GM19324 (cell line): ENCODE results near the gene DEPDC7.
"Not testable (repeated sequence)": the region's sequence is repeated elsewhere in the genome, so short reads cannot be mapped to it uniquely, and the experiment has no call there.

Experiments
- ATAC-seq: cut with Tn5 transposase; IDR thresholded peaks from one replicate; pipeline ENCODE4 v1.9.1; 2021; ENCODE audit warnings: mild to moderate bottlenecking, moderate library complexity; ENCODE audit not compliant: unreplicated experiment, low FRiP score

DEPDC7 gene

GRCh38 chr11:33021937-33022336, 6.3 kb downstream of the DEPDC7 start:
- no peak for ATAC-seq

- no peak for ATAC-seq
Measured at GRCh38 chr11:33025339-33025722, 9.7 kb downstream of the DEPDC7 start.

- ATAC-seq: no peak
Measured at GRCh38 chr11:33027233-33027632, 11.6 kb downstream of the DEPDC7 start.

- ATAC-seq: no peak
Measured at GRCh38 chr11:33027846-33028536, 12.3 kb downstream of the DEPDC7 start.

- ATAC-seq: no peak
Measured at GRCh38 chr11:33028537-33028914, 12.8 kb downstream of the DEPDC7 start.

GRCh38 chr11:33029218-33029617, 13.5 kb downstream of the DEPDC7 start:
- ATAC-seq: not testable (repeated sequence)

- ATAC-seq: no peak
Measured at GRCh38 chr11:33033493-33033892, 17.8 kb downstream of the DEPDC7 start.

- ATAC-seq: no peak
Measured at GRCh38 chr11:33035011-33035410, 19.3 kb downstream of the DEPDC7 start.

- ATAC-seq: peak; percentile 79
Measured at GRCh38 chr11:33039274-33040032, 23.8 kb downstream of the DEPDC7 start, which contains the start of gene TCP11L1. TCP11L1 (plus strand) TSS chr11:33039572; CDS start chr11:33043774, 4,202 bp downstream.

- no peak for ATAC-seq
Measured at GRCh38 chr11:33040033-33040861, 24.6 kb downstream of the DEPDC7 start.

GRCh38 chr11:33040862-33041453, 25.3 kb downstream of the DEPDC7 start:
- ATAC-seq: no peak

GRCh38 chr11:33043221-33043830, 27.6 kb downstream of the DEPDC7 start:
- no peak for ATAC-seq

GRCh38 chr11:33044285-33044756, 28.6 kb downstream of the DEPDC7 start:
- ATAC-seq: no peak

- no peak for ATAC-seq
Measured at GRCh38 chr11:33045551-33046255, 30.0 kb downstream of the DEPDC7 start.

GRCh38 chr11:33048701-33049100, 33.0 kb downstream of the DEPDC7 start:
- ATAC-seq: not testable (repeated sequence)

GRCh38 chr11:33049565-33050408, 34.1 kb downstream of the DEPDC7 start:
- ATAC-seq: not testable (repeated sequence)

GRCh38 chr11:33052231-33052630, 36.6 kb downstream of the DEPDC7 start:
- no peak for ATAC-seq

- ATAC-seq: no peak
Measured at GRCh38 chr11:33055375-33055774, 39.7 kb downstream of the DEPDC7 start.

GRCh38 chr11:33057284-33057683, 41.6 kb downstream of the DEPDC7 start:
- ATAC-seq: no peak
